Measurements from ENCODE around the gene HMGXB3.

HMGXB3 gene

GRCh38 chr5:149995385-149996204 lies 4.9 kb upstream of the HMGXB3 start:
- no peak overlapping the region for H3K27ac ChIP-seq (ENCODE audit: low read depth, low read length)
- H3K9me3 ChIP-seq (ENCODE audit: insufficient read depth, low read length) = no peaks in the 10 kb centered on the region

GRCh38 chr5:149996205-149996890 lies 4.2 kb upstream of the HMGXB3 start:
- no peaks in the 10 kb centered on the region for H3K36me3 ChIP-seq (ENCODE audit: low read length)
- H3K9ac ChIP-seq (ENCODE audit: low read length) = no peak overlapping the region
- H3K9me3 ChIP-seq (ENCODE audit: insufficient read depth, low read length) = no peaks in the 10 kb centered on the region
- H3K9me2 ChIP-seq (replicated peaks; ENCODE audit: insufficient read depth, low read length) = no peaks in the 10 kb centered on the region
- H3K27me3 ChIP-seq (ENCODE audit: low read length) = no peaks in the 10 kb centered on the region
- H4K20me1 ChIP-seq (ENCODE audit: low read depth, low read length) = no peaks in the 10 kb centered on the region
- TF ChIP-seq CTCF (IDR thresholded peaks at IDR 0.05; ENCODE audit: insufficient read depth, low read length, poor library complexity, severe bottlenecking) = no peak
- no peak overlapping the region for H3K4me3 ChIP-seq (ENCODE audit: insufficient read depth, low read length, poor library complexity, severe bottlenecking)
- H3K27ac ChIP-seq (ENCODE audit: low read depth, low read length) = no peak overlapping the region
- H3K79me2 ChIP-seq (ENCODE audit: insufficient read depth, low read length) = peaks cover 7% of the 10 kb centered on the region
- no peak overlapping the region for H2AFZ ChIP-seq (ENCODE audit: low read depth, low read length, severe bottlenecking)
- H3K4me2 ChIP-seq (ENCODE audit: low read depth, low read length, poor library complexity, severe bottlenecking) = no peak overlapping the region
- peaks cover 13% of the 10 kb centered on the region; the same call in 1 of the 2 replicates for H3F3A ChIP-seq (ENCODE audit: insufficient read depth)

More at GRCh38 chr5:149995385-149996204, 4.9 kb upstream of the HMGXB3 start:
- H3K9me2 ChIP-seq (replicated peaks; ENCODE audit: insufficient read depth, low read length) = no peaks in the 10 kb centered on the region
- H3K79me2 ChIP-seq (ENCODE audit: insufficient read depth, low read length) = no peaks in the 10 kb centered on the region; the same call in 1 of the 2 replicates
- H3K4me3 ChIP-seq (ENCODE audit: insufficient read depth, low read length, poor library complexity, severe bottlenecking) = no peak overlapping the region
- no peaks in the 10 kb centered on the region for H4K20me1 ChIP-seq (ENCODE audit: low read depth, low read length)
- H2AFZ ChIP-seq (ENCODE audit: low read depth, low read length, severe bottlenecking) = no peak overlapping the region
- peaks cover 13% of the 10 kb centered on the region; the same call in 1 of the 2 replicates for H3F3A ChIP-seq (ENCODE audit: insufficient read depth)
- H3K36me3 ChIP-seq (ENCODE audit: low read length) = no peaks in the 10 kb centered on the region
- no peak overlapping the region for H3K9ac ChIP-seq (ENCODE audit: low read length)
- H3K4me2 ChIP-seq (ENCODE audit: low read depth, low read length, poor library complexity, severe bottlenecking) = no peak overlapping the region
- no peak for TF ChIP-seq CTCF (IDR thresholded peaks at IDR 0.05; ENCODE audit: insufficient read depth, low read length, poor library complexity, severe bottlenecking)
- no peak for TF ChIP-seq EZH2phosphoT487 (conservative IDR thresholded peaks at IDR 0.05; ENCODE audit: low read length)
- H3K27me3 ChIP-seq (ENCODE audit: low read length) = no peaks in the 10 kb centered on the region

- Histone ChIP-seq H4K20me1 (ENCODE audit: low read depth, low read length) (peaks cover 8% of the 10 kb centered on the region; the same call in 1 of the 2 replicates), H2AFZ (ENCODE audit: low read depth, low read length, severe bottlenecking) (no peak overlapping the region), H3K36me3 (ENCODE audit: low read length) (no peaks in the 10 kb centered on the region), H3K9ac (ENCODE audit: low read length) (no peak overlapping the region), H3K9me2 (replicated peaks; ENCODE audit: insufficient read depth, low read length) (no peaks in the 10 kb centered on the region), H3K27me3 (ENCODE audit: low read length) (no peaks in the 10 kb centered on the region), H3F3A (ENCODE audit: insufficient read depth) (peaks cover 13% of the 10 kb centered on the region; the same call in 1 of the 2 replicates), H3K4me2 (ENCODE audit: low read depth, low read length, poor library complexity, severe bottlenecking) (no peak overlapping the region), H3K4me3 (ENCODE audit: insufficient read depth, low read length, poor library complexity, severe bottlenecking) (no peak overlapping the region), H3K79me2 (ENCODE audit: insufficient read depth, low read length) (peaks cover 27% of the 10 kb centered on the region), H3K9me3 (ENCODE audit: insufficient read depth, low read length) (no peaks in the 10 kb centered on the region), H3K27ac (ENCODE audit: low read depth, low read length) (no peak overlapping the region)
- TF ChIP-seq EZH2phosphoT487 (conservative IDR thresholded peaks at IDR 0.05; ENCODE audit: low read length) = no peak
These were observed 2.3 kb upstream of the HMGXB3 start for GRCh38 chr5:149998281-149998680.
